Cardiac septum (tissue), 1 donor: ENCODE results near the gene TST. TPM values are rescaled to one million over a fixed set of nuclear protein-coding genes. Genes with fewer than 3 reads are reported as not detected.

Source experiments
- DNase-seq: peaks from one replicate; pipeline ENCODE4 v3.0.0-alpha.2; 2020; ENCODE audit warnings: low spot score
- intact Hi-C: fragments of 100-400 bp; cut with DNase I; formaldehyde crosslinking; loops from one replicate; pipeline ENCODE4 v1.14.0; 2022
- long read RNA-seq: library from polyadenylated mRNA; unstranded; transcript quantifications from one replicate; pipeline ENCODE4 v2.0.0, GENCODE V29; 2021
- total RNA-seq: library from RNA; stranded (reverse); fragmentation: NEBNext Ultra II Directional; extraction: Animal tissue kit (Norgen Biotek cat#: 25700); gene quantifications from one replicate; pipeline ENCODE4 v1.2.1, GENCODE V29; 2021
- donor health status: DM: no; HTN: no; CAD: no.

The TST gene
- 29.7 TPM for total RNA-seq
- long read RNA-seq, transcript TST-202 (2 exons, 1,797 nt): major isoform, 17 of 18 reads
- long read RNA-seq, partial matches to known transcripts: 0 of 18 reads
- long read RNA-seq, other reads (novel, unspliced or antisense): 0 of 18 reads

DNA sequence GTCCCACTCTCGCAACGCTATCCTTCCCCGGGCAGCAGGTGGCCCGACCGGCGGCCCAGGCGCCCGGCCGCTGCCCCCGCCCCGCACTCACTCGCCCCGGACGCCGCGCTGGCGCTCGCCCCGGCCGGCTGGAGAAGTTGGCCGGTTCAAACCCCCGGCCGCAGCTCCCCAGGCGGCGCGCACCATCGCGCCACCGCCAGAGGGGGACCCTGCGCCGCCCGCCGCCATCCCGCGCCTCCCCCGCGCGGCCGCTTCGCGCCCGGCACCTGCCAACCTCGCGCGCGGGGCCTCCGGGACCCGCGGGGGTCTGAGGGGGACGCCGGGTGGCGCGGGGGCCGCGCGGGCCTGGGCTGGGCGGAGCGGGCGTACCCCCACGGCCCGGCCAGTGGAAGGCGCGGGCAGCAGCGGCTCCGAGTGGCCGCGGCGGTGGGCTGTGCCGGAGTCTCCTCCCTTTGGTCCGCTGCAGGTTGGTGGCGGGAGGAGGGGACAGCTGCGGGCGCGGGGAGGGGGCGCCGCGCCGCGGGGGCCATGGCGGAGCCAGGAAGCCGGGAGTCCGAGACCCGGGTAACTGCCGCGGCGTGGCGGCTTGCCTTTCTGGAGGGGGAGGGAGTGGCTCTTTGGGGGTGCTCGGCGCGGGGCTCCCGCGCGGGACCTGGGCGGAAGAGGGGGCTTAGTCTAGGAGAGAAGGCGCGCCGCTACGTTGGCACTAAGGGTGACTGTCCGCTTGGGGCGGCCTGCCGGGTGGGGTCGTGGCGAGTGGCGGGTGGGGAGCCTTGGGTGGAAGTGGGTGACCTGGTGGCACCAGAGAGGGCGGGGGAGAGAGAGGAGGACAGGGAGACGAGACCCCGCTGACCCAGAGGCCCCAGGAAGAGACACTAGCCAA lies at the start of gene TST, which contains the start of gene MPST:
Gene TST (minus strand): TSS at position 139 of the 883 bp plus-strand sequence. CDS start 715 bp downstream, outside the sequence.
Gene MPST (plus strand): TSS at position 434 of the 883 bp plus-strand sequence. CDS start 95 bp downstream, at position 529.
- DNase-seq: peak; percentile 91
- intact Hi-C loops: no loop called here

GRCh38 chr22:37068859-37069258 lies 49.6 kb upstream of the TST start:
- intact Hi-C loops: no loop called here

GRCh38 chr22:37067428-37067827 lies 48.2 kb upstream of the TST start:
- DNase-seq: no peak
- intact Hi-C loops: no loop called here

More at GRCh38 chr22:37068859-37069258, 49.6 kb upstream of the TST start:
- DNase-seq: no peak

DNA sequence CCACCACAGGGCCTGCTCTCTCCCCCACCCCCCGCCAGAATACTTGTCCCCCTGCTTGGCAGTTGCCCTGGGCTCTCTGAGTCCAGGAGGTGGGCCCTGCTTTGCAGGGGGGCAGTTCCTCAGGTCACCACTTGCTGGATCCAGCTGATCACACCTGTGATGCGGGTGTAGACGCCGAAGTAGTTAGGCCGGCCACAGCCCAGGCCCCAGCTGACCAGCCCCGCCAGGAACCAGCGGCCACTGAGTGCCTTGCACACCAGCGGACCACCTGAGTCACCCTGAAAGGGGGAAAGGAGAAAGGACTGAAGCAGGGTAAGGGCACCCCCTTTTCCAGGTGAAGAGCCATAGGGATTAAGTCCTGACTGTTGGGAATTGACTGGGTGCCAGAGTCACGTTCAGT lies 46.7 kb upstream of the TST start:
- DNase-seq: no peak
- intact Hi-C loops: no loop called here

GRCh38 chr22:37065180-37065579 lies 45.9 kb upstream of the TST start:
- intact Hi-C loops: no loop called here
- DNase-seq: no peak

GRCh38 chr22:37064553-37064952 lies 45.3 kb upstream of the TST start:
- intact Hi-C loops: no loop called here
- DNase-seq: no peak

GRCh38 chr22:37063431-37064420 lies 44.5 kb upstream of the TST start:
- intact Hi-C loops: no loop called here
- DNase-seq: no peak

- no peak for DNase-seq
- intact Hi-C loops: no loop called here
Observed at GRCh38 chr22:37062702-37063381, 43.6 kb upstream of the TST start.

GRCh38 chr22:37062376-37062675 lies 43.1 kb upstream of the TST start:
- intact Hi-C loops: no loop called here
- DNase-seq: no peak

GRCh38 chr22:37061611-37062375 lies 42.5 kb upstream of the TST start:
- intact Hi-C loops: no loop called here
- DNase-seq: no peak

GRCh38 chr22:37060801-37061610 lies 41.8 kb upstream of the TST start:
- DNase-seq: no peak
- intact Hi-C loops: no loop called here

- intact Hi-C loops: no loop called here
- no peak for DNase-seq
Observed at GRCh38 chr22:37059876-37060449, 40.7 kb upstream of the TST start.

DNA sequence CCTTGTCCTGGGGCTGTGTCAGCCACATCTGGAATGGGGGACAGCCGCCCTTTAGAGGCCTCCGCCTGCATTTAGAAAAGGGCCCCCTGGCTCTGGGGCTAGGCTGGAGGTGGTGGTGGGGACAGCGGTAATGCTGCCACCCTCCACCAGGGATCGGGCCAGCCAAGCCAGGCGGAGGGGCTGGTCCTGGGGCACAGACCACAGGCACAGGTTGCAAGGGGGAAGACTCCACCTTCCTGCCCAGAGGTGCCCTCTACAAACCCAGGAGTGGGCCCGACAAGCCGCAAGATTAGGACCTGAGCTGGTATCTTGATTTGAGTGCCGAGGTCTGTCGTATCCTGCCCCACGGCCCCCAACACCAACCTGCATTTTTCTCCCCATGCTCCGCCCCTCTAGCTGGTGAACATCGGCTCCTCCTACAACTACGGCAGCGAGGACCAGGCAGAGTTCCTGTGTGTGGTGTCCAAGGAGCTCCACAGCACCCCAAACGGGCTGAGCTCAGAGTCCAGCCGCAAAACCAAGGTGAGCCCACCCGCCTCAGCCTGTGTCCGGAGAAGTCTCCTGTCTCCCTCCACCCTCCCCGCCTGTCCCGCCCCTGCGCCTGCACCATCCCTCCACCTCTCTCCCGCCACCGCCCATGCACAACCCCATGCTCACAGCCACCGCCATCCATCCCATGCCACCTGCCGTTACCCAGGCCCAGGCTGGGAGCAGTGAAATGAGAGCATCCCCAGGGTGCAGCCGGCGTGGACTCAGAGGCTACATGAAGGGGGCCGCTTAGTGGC lies 39.9 kb upstream of the TST start:
- intact Hi-C loops: no loop called here
- DNase-seq: no peak

DNA sequence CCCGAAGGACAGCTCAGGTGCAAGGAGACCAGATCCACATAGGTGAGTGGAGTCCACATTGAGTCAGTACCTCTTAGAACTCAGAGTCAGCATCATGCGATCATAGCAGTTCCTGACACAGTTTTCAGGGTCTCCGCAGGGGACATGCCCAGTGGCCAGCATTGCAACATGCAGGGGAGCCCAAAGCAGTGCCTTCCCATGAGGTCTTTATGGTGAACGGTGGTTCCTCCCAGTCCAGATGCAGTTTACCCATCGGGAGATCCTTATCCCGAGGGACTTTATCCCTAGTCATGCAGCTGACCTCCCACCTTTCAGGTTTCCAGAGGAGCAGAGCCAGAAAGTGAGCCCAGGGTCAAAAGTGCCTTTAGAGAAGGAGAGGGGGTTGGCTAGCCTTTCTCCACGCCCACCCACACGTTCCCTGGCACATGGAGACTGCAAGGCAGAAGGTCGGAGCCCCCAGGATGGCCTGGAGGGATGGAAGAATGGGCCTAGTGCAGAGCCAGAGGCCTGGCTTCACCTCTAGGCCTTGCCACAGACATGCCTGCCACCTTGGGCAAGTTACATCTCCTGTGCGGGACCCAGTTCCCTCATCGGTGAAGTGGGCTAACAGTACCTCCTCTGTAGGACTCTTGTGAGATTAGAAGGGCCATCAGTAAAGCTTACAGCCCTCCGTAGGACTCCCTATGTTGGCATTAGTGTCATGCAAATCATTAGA lies 38.7 kb upstream of the TST start:
- intact Hi-C loops: no loop called here
- no peak for DNase-seq

DNA sequence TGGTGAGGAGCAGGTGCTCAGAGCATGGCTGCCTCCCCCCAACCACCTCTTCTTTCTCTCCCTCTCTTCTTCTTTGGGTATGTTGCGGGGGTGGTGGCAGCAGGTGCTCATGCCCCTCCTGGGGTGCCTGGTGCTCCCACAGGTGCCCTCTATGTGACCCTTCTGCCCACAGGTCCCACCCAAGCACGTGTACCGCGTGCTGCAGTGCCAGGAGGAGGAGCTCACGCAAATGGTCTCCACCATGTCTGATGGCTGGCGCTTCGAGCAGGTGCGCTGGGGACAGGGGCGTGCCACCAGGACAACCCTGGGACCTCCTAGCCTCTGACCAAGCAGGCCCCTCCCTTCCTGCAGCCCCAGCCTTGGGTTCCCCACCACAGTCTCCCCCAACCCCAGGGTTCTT lies 38.0 kb upstream of the TST start:
- intact Hi-C loops: no loop called here
- DNase-seq: no peak

DNA sequence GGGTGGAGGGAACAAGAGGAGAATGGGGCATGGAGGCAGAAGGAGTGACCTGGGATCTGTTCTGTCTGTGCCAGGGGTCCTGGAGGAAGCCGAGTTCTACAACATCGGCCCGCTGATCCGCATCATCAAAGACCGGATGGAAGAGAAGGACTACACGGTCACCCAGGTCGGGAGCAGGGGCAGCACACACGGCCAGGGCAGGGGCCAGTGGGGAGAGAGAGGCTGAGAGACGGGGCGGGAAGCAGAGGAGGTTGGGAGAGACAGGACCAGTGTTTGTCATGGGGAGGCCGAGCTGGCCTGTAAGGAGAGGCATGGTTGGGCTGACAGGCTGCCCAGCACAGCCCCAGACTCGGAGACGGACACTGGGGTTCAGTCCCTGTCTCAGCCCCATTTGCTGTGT lies 37.0 kb upstream of the TST start:
- DNase-seq: no peak
- intact Hi-C loops: no loop called here
